Measurements from ENCODE around the gene RAB3IL1.
A peak's percentile ranks its signal among the peaks of the same experiment; 100 is the strongest.

- TF ChIP-seq CTCF (IDR thresholded peaks at IDR 0.05 in 2 of 3, conservative IDR thresholded peaks at IDR 0.05 in 1 of 3; ENCODE audit: borderline replicate concordance in 1 of 3, insufficient read depth in 1 of 3, low read depth in 2 of 3, low read length in 2 of 3) = peak; percentile 93 to 96 (median 95)
- TF ChIP-seq YY1 (IDR thresholded peaks at IDR 0.05; ENCODE audit: extremely low read depth, insufficient replicate concordance, low read depth, low read length) = no peak
- no peak for TF ChIP-seq POLR2A (IDR thresholded peaks at IDR 0.05; ENCODE audit: borderline replicate concordance, extremely low read depth, insufficient read depth, insufficient read length)
- no peak for TF ChIP-seq SP1 (IDR thresholded peaks at IDR 0.05; ENCODE audit: low read depth)
- no peak for TF ChIP-seq REST (IDR thresholded peaks at IDR 0.05; ENCODE audit: low read depth)
- TF ChIP-seq EZH2 (IDR thresholded peaks at IDR 0.05) = no peak
- no peak for TF ChIP-seq EZH2phosphoT487 (IDR thresholded peaks at IDR 0.05; ENCODE audit: borderline replicate concordance)
- no peak for TF ChIP-seq SIN3A (IDR thresholded peaks at IDR 0.05; ENCODE audit: low read depth)
Measured at GRCh38 chr11:61947486-61948210, 30.3 kb upstream of the RAB3IL1 start.

All from HCT116 (cell line).